Stimulated activated CD4-positive, alpha-beta T cell treated with anti-CD3 and anti-CD28 coated beads, Interleukin-12 subunit alpha, Interleukin-12 subunit beta, amount 100 ng/mL, for 4 hours (primary cell): ENCODE measurements around the gene PLEKHA5.
"Not testable (repeated sequence)": the region's sequence is repeated elsewhere in the genome, so short reads cannot be mapped to it uniquely, and the experiment has no call there.

Source experiments
- DNase-seq: peaks from one replicate; pipeline ENCODE4 v3.0.0-alpha.2; 2020

The PLEKHA5 gene

GRCh38 chr12:19170286-19170685, 40.8 kb downstream of the PLEKHA5 start:
- DNase-seq: not testable (repeated sequence)

GRCh38 chr12:19171731-19172130, 42.2 kb downstream of the PLEKHA5 start:
- no peak for DNase-seq

GRCh38 chr12:19177754-19178153, 48.2 kb downstream of the PLEKHA5 start:
- no peak for DNase-seq

- no peak for DNase-seq
These were observed 50.5 kb downstream of the PLEKHA5 start for GRCh38 chr12:19179986-19180385.

- DNase-seq: no peak
These were observed 52.3 kb downstream of the PLEKHA5 start for GRCh38 chr12:19181666-19182426.

- DNase-seq: no peak
These were observed 53.7 kb downstream of the PLEKHA5 start for GRCh38 chr12:19183121-19183838.

- DNase-seq: no peak
These were observed 55.9 kb downstream of the PLEKHA5 start for GRCh38 chr12:19185262-19185929.

GRCh38 chr12:19186722-19187661, 57.5 kb downstream of the PLEKHA5 start:
- DNase-seq: no peak

GRCh38 chr12:19189522-19189921, 60.0 kb downstream of the PLEKHA5 start:
- DNase-seq: no peak

GRCh38 chr12:19190292-19191031, 60.9 kb downstream of the PLEKHA5 start:
- no peak for DNase-seq

- no peak for DNase-seq
These were observed 61.6 kb downstream of the PLEKHA5 start for GRCh38 chr12:19191089-19191488.

GRCh38 chr12:19191563-19191962, 62.0 kb downstream of the PLEKHA5 start:
- no peak for DNase-seq

GRCh38 chr12:19192710-19193109, 63.2 kb downstream of the PLEKHA5 start:
- no peak for DNase-seq

- DNase-seq: no peak
These were observed 65.4 kb downstream of the PLEKHA5 start for GRCh38 chr12:19194963-19195362.

GRCh38 chr12:19196959-19197630, 67.6 kb downstream of the PLEKHA5 start:
- no peak for DNase-seq

- DNase-seq: no peak
These were observed 68.7 kb downstream of the PLEKHA5 start for GRCh38 chr12:19198272-19198671.

- DNase-seq: no peak
These were observed 69.8 kb downstream of the PLEKHA5 start for GRCh38 chr12:19199332-19199731.

- DNase-seq: no peak
These were observed 70.7 kb downstream of the PLEKHA5 start for GRCh38 chr12:19200261-19200660.

- DNase-seq: no peak
These were observed 72.1 kb downstream of the PLEKHA5 start for GRCh38 chr12:19201661-19202060.

- no peak for DNase-seq
These were observed 73.5 kb downstream of the PLEKHA5 start for GRCh38 chr12:19203013-19203412.
